Ishikawa (cell line): Measurements from ENCODE around the gene CDK11B.

ENCODE experiments used
- CREB1 ChIP-seq: IDR thresholded peaks from 2 replicates; pipeline ENCODE4 v1.6.1; 2012; ENCODE audit warnings: low read depth
- EP300 ChIP-seq: IDR thresholded peaks from 2 replicates; pipeline ENCODE4 v1.6.1; 2012; ENCODE audit warnings: borderline replicate concordance
- FOXM1 ChIP-seq: IDR thresholded peaks from 2 replicates; pipeline ENCODE4 v1.6.1; 2012; ENCODE audit warnings: low read depth, borderline replicate concordance
- MAX ChIP-seq: IDR thresholded peaks from 2 replicates; pipeline ENCODE4 v1.6.1; 2012
- NFIC ChIP-seq: IDR thresholded peaks from 2 replicates; pipeline ENCODE4 v1.6.1; 2012
- RAD21 ChIP-seq: IDR thresholded peaks from 2 replicates; pipeline ENCODE4 v1.6.1; 2012; ENCODE audit warnings: low read depth
- REST ChIP-seq: IDR thresholded peaks from 2 replicates; pipeline ENCODE4 v1.6.1; 2012; ENCODE audit warnings: low read depth, mild to moderate bottlenecking
- TAF1 ChIP-seq: IDR thresholded peaks from 2 replicates; pipeline ENCODE4 v1.6.1; 2012; ENCODE audit warnings: low read depth, mild to moderate bottlenecking
- YY1 ChIP-seq: IDR thresholded peaks from 2 replicates; pipeline ENCODE4 v1.6.1; 2012; ENCODE audit warnings: low read depth
- ZBTB7A ChIP-seq: IDR thresholded peaks from 2 replicates; pipeline ENCODE4 v1.6.1; 2012; ENCODE audit warnings: low read depth

GRCh38 chr1:1599030-1599934, 59.5 kb downstream of the CDK11B start:
- TF ChIP-seq EP300 (no peak), REST (no peak), NFIC (no peak; the same call in 1 of the 2 replicates), YY1 (no peak), ZBTB7A (no peak; the same call in 1 of the 2 replicates), CREB1 (no peak), RAD21 (no peak), TAF1 (0 out of 2 replicates have a peak, but pooled peaks have one; percentile 29), FOXM1 (no peak), MAX (peak; percentile 98)
